Kidney tubule cell (primary cell): ENCODE results near the gene ALDH6A1.
A peak's percentile ranks its signal among the peaks of the same experiment; 100 is the strongest.

Experiments used
- DNase-seq: peaks from one replicate; pipeline ENCODE4 v3.0.0-alpha.2; 2018; ENCODE audit warnings: low spot score

ALDH6A1 gene

GRCh38 chr14:74049876-74050495 lies 34.3 kb downstream of the ALDH6A1 start:
- no peak for DNase-seq

GRCh38 chr14:74048281-74048680 lies 36.0 kb downstream of the ALDH6A1 start:
- peak; percentile 93 for DNase-seq

DNA sequence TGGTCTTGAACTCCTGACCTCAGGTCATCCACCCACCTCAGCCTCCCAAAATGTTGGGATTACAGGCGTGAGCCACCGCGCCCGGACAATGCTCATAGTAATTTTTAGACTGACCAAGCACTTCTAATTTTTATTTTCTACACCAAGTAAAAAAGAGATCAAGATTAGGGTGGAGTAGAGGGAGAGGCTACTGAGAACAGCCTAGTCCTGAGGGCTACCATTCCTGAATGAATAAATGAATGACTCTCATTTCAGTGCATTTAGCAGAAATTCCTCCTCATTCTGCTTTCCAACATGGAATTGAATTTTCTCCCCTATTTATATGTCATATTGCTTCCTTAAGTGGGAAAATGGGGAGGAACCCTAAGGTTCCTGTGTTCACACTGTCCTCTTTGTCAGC lies 38.7 kb downstream of the ALDH6A1 start:
- no peak for DNase-seq

DNA sequence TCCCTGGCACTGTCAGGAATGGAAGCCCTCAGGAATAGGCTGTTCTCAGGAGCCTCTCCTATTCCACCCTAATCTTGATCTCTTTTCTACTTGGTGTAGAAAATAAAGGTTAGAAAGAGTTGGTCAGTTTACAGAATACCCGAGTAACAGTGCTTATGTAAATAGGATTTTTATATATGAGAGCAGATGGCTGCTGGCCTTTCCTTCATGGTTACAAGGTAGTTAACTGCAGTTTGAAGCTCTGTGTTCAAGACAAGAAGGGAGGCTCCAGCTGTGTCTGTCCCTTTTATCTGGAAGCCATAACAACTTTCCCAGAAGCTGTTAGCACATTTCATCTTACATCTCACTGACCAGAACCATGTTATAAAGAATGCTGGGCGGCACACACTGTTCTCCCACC lies 42.0 kb downstream of the ALDH6A1 start:
- DNase-seq: no peak

- peak; percentile 71 for DNase-seq
Observed at GRCh38 chr14:74038020-74038859, 46.0 kb downstream of the ALDH6A1 start.

GRCh38 chr14:74035556-74035955 lies 48.7 kb downstream of the ALDH6A1 start:
- DNase-seq: peak; percentile 53

DNA sequence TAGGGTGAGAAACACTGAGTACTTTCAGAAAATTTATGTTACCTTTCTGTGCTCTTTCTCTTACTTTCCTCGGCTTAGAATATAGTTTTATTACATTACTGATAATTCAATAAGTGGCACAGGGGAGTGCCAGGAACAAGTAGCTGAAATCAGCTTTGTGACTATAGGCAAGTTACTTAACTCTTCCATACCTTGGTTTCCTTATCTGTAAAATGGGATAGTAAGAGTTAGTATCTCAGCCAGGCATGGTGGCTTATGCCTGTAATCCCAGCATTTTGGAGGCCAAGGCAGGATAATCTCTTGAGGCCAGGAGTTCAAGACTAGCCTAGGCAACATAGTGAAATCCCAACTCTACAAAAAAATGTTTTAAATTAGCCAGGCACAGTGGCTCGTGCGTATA lies 49.7 kb downstream of the ALDH6A1 start:
- no peak for DNase-seq

DNA sequence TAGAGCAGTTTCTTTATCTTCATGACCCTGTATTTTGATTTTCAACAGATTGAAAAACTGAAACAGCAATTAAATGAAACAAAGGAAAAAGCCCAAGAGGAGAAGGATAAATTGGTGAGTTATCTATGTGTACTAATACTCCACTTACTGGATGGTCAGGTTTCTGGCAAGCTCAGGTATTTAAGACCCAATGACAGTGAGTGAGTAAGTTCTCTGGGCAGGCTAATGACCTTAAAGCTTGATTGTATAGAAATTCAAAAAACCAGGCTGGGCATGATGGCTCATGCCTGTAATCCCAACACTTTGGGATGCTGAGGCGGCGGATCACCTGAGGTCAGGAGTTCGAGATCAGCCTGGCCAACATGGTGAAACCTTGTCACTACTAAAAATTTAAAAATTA lies 55.1 kb downstream of the ALDH6A1 start:
- no peak for DNase-seq

DNA sequence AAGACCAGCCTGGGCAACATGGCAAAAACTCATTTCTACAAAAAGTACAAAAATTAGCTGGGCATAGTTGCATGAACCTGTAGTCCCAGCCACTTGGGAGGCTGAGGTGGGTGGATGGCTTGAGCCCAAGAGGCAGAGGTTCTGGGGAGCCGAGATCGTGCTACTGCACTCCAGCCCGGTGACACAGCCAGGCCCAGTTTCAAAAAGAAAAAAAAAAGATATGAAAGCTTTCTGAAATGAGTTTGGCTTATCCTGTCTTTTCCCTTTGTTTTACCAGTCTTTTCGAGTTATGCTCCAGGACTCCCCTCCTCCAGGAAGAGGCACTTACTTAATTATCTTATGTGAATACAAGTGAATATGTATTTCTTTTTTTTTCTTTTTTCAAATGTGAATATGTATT lies 61.9 kb downstream of the ALDH6A1 start:
- no peak for DNase-seq

- peak; percentile 31 for DNase-seq
Observed at GRCh38 chr14:74019408-74020137, 64.7 kb downstream of the ALDH6A1 start.

GRCh38 chr14:74018586-74019407 lies 65.5 kb downstream of the ALDH6A1 start, which contains the start of the genes BBOF1 and ENTPD5:
Gene BBOF1 (plus strand): TSS chr14:74019349. CDS start chr14:74019479, 130 bp downstream.
Gene ENTPD5 (minus strand): TSS chr14:74019288. CDS start chr14:73988102, 31,186 bp downstream.
- peak; percentile 92 for DNase-seq

DNA sequence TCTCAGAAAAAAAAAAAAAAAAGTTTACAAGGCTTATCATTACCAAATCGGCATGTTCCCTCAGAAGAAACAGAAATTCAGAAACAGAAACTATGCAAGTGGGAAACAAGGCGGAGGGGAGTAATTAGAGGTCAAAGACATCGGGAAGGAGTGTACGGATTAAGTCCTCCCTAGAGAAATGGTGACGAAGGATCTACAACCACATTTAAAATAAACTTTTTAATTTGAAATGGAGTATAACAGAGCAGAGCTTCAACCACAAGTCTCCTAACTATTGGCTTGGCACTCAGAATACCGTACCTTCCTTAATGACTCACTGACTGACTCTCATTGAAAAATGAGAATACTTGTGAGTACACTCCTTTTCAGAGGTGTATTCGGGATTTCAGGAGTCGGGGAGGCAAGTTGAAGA lies 66.1 kb downstream of the ALDH6A1 start:
- peak; percentile 84 for DNase-seq

DNA sequence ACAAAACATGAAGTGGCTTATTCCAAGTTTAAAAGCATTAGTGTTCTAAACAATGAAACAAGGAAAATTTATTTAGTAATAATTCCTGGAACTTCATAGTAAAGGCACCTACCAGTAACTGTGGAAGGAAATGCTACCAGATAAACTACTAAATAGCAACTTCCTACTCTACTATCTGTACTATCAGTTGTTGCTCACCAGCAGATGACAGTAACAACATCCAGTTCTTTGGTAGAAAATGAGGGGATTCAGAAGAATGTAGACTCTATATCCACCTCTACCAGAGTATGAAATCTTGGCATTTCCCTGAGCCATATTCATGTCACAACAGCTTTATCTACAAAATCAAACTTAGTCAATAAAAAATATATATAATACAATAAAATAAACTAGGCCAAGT lies 68.3 kb downstream of the ALDH6A1 start:
- no peak for DNase-seq

GRCh38 chr14:74015176-74015575 lies 69.1 kb downstream of the ALDH6A1 start:
- DNase-seq: no peak

DNA sequence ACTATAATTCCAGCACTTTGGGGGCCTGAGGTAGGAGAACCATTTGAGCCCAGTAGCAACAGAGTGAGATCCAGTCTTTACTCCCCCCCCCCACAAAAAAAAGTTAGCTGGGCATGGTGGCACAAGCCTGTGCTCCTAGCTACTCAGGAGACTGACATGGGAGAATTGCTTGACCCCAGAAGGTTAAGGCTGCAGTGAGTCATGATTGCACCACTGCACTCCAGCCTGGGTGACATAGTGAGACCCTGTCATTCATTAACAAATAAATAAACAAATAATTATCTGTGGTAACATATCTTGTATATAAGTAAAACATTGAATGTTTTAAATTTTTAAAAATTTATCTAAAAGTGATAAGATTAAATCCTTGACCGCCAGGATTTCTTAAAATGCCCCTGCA lies 70.0 kb downstream of the ALDH6A1 start:
- peak; percentile 76 for DNase-seq

DNA sequence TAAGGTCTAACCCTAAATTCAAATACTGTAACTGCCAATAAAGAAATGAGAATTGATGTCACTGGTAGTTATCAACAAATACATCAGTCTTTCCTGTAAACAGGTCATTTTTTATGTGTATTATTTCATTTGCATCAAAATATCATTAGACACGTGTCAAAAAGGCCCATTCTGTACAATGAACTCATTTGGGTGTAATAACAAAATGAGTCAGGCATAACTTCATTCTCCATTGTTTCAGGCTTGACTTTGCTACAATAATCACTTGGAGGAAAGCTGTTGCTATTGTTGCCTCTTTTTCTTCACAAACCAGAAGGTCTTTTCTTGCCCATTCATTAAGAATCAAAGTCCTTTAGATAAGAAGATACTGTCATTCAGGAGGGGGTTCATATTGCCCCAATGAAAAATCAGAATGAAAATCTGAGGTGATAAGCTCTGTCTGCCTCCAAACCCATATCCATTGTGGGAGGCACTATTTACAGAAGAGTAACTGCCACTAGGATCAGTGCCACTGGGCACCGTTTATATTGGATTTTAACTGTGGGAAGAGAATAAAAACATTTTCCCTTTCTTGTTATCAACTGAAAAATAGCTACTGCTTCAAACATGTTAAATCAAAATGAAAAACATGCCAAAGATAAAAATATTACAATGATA lies 75.3 kb downstream of the ALDH6A1 start:
- no peak for DNase-seq
